ENCODE data around the gene RSAD2. TPM values are rescaled to one million over a fixed set of nuclear protein-coding genes. Genes with fewer than 3 reads are reported as not detected.

The RSAD2 gene
- polyA plus RNA-seq, 1 donor from 2014 or later, result 1.2 TPM

GRCh38 chr2:6911721-6912120, 34.1 kb downstream of the RSAD2 start:
- H3K27me3 ChIP-seq (ENCODE audit: insufficient read depth, low read depth, low read length), result no peaks in the 10 kb centered on the region
- H3K79me2 ChIP-seq (replicated peaks; ENCODE audit: insufficient read depth, low read length), result no peaks in the 10 kb centered on the region
- no peak for TF ChIP-seq EZH2 (IDR thresholded peaks at IDR 0.05; ENCODE audit: borderline replicate concordance, insufficient read depth, low read length, poor library complexity, severe bottlenecking)
- no peak overlapping the region for H3K9ac ChIP-seq (ENCODE audit: low read length)
- no peaks in the 10 kb centered on the region for H3K9me2 ChIP-seq (ENCODE audit: insufficient read depth, low read length)
- no peak overlapping the region for H3K27ac ChIP-seq (ENCODE audit: low read length)
- no peak overlapping the region for H3K4me2 ChIP-seq (ENCODE audit: low read length)
- H3K4me3 ChIP-seq (ENCODE audit: low read length), result no peak overlapping the region
- H4K20me1 ChIP-seq (ENCODE audit: insufficient read depth), result no peaks in the 10 kb centered on the region
- H3K9me3 ChIP-seq (ENCODE audit: low read length), result no peaks in the 10 kb centered on the region
- H3F3A ChIP-seq (ENCODE audit: insufficient read depth, low read length, poor library complexity, severe bottlenecking), result no peaks in the 10 kb centered on the region
- H3K36me3 ChIP-seq (ENCODE audit: insufficient read depth, low read length), result no peaks in the 10 kb centered on the region
- H2AFZ ChIP-seq (ENCODE audit: low read depth, low read length), result no peak overlapping the region

- Histone ChIP-seq H3F3A (ENCODE audit: insufficient read depth, low read length, poor library complexity, severe bottlenecking) (no peaks in the 10 kb centered on the region), H3K79me2 (replicated peaks; ENCODE audit: insufficient read depth, low read length) (peaks cover under 1% of the 10 kb centered on the region), H3K9ac (ENCODE audit: low read length) (no peak overlapping the region), H3K27me3 (ENCODE audit: insufficient read depth, low read depth, low read length) (no peaks in the 10 kb centered on the region), H3K27ac (ENCODE audit: low read length) (no peak overlapping the region), H3K36me3 (ENCODE audit: insufficient read depth, low read length) (no peaks in the 10 kb centered on the region), H2AFZ (ENCODE audit: low read depth, low read length) (no peak overlapping the region), H3K4me3 (ENCODE audit: low read length) (no peak overlapping the region), H3K9me2 (ENCODE audit: insufficient read depth, low read length) (no peaks in the 10 kb centered on the region), H3K9me3 (ENCODE audit: low read length) (no peaks in the 10 kb centered on the region), H3K4me2 (ENCODE audit: low read length) (no peak overlapping the region), H4K20me1 (ENCODE audit: insufficient read depth) (no peaks in the 10 kb centered on the region)
- TF ChIP-seq CTCF (IDR thresholded peaks at IDR 0.05; ENCODE audit: poor library complexity, severe bottlenecking), result no peak
- no peak for TF ChIP-seq EP300 (conservative IDR thresholded peaks at IDR 0.05; ENCODE audit: poor library complexity, severe bottlenecking)
- TF ChIP-seq, protein P1, sequence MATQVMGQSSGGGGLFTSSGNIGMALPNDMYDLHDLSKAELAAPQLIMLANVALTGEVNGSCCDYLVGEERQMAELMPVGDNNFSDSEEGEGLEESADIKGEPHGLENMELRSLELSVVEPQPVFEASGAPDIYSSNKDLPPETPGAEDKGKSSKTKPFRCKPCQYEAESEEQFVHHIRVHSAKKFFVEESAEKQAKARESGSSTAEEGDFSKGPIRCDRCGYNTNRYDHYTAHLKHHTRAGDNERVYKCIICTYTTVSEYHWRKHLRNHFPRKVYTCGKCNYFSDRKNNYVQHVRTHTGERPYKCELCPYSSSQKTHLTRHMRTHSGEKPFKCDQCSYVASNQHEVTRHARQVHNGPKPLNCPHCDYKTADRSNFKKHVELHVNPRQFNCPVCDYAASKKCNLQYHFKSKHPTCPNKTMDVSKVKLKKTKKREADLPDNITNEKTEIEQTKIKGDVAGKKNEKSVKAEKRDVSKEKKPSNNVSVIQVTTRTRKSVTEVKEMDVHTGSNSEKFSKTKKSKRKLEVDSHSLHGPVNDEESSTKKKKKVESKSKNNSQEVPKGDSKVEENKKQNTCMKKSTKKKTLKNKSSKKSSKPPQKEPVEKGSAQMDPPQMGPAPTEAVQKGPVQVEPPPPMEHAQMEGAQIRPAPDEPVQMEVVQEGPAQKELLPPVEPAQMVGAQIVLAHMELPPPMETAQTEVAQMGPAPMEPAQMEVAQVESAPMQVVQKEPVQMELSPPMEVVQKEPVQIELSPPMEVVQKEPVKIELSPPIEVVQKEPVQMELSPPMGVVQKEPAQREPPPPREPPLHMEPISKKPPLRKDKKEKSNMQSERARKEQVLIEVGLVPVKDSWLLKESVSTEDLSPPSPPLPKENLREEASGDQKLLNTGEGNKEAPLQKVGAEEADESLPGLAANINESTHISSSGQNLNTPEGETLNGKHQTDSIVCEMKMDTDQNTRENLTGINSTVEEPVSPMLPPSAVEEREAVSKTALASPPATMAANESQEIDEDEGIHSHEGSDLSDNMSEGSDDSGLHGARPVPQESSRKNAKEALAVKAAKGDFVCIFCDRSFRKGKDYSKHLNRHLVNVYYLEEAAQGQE (IDR thresholded peaks at IDR 0.05; ENCODE audit: borderline replicate concordance), result no peak
- no peak for TF ChIP-seq POLR2AphosphoS5 (IDR thresholded peaks at IDR 0.05)
- no peak for TF ChIP-seq EZH2 (IDR thresholded peaks at IDR 0.05; ENCODE audit: borderline replicate concordance, insufficient read depth, low read length, poor library complexity, severe bottlenecking)
- no peak for TF ChIP-seq SMC3 (conservative IDR thresholded peaks at IDR 0.05; ENCODE audit: poor library complexity)
- no peak for TF ChIP-seq TAF1 (IDR thresholded peaks at IDR 0.05; ENCODE audit: low read depth)
- no peak for TF ChIP-seq RAD21 (conservative IDR thresholded peaks at IDR 0.05)
- TF ChIP-seq MXI1 (conservative IDR thresholded peaks at IDR 0.05; ENCODE audit: poor library complexity, severe bottlenecking), result no peak
Measured at GRCh38 chr2:6913415-6914157, 36.0 kb downstream of the RSAD2 start.

Measured in neural cell (in vitro differentiated cells).